Keratinocyte (primary cell): ENCODE data around the gene FGF8. TPM values are rescaled to one million over a fixed set of nuclear protein-coding genes. Genes with fewer than 3 reads are reported as not detected.
A peak's percentile ranks its signal among the peaks of the same experiment; 100 is the strongest.

Source experiments
- DNase-seq: peaks from one replicate; pipeline ENCODE4 v3.0.0-alpha.2; 2011; ENCODE audit warnings: low read depth, missing footprints, low spot score
- FAIRE-seq: peaks from 2 replicates; lab custom pipeline; 2011; peaks lifted over from hg19 to GRCh38; lab: Jason Lieb, UNC
- H2AFZ ChIP-seq: 2 replicates; pipeline ENCODE4 v1.6.0; 2012; ENCODE audit warnings: low read length, control low read depth, inconsistent platforms; ENCODE audit not compliant: control insufficient read depth
- H3K27ac ChIP-seq: 2 replicates; pipeline ENCODE4 v1.5.1; 2011; ENCODE audit warnings: low read length; ENCODE audit not compliant: control insufficient read depth, insufficient read depth
- H3K27me3 ChIP-seq: 3 replicates; pipeline ENCODE4 v1.6.0; 2011; ENCODE audit warnings: low read length; ENCODE audit not compliant: control insufficient read depth, insufficient read depth; ENCODE audit errors: extremely low read depth
- H3K36me3 ChIP-seq, 2 experiments: 2 replicates in 1 of 2; 3 replicates in 1 of 2; pipeline ENCODE4 v1.5.1; 2011; ENCODE audit warnings: low read length in 2 of 2, mild to moderate bottlenecking in 1 of 2; ENCODE audit not compliant: control insufficient read depth in 2 of 2, insufficient read depth in 2 of 2; ENCODE audit errors: extremely low read depth in 1 of 2
- H3K4me1 ChIP-seq: 3 replicates; pipeline ENCODE4 v1.5.1; 2011; ENCODE audit warnings: low read length; ENCODE audit not compliant: control insufficient read depth, insufficient read depth; ENCODE audit errors: extremely low read depth
- H3K4me2 ChIP-seq: 3 replicates; pipeline ENCODE4 v1.6.0; 2011; ENCODE audit warnings: low read depth, low read length; ENCODE audit not compliant: control insufficient read depth, insufficient read depth; ENCODE audit errors: extremely low read depth
- H3K4me3 ChIP-seq, 3 experiments: fragments of 200-600 bp in 1 of 3; sonication (generic) in 1 of 3; 2 replicates in 2 of 3; 3 replicates in 1 of 3; pipeline ENCODE4 v1.5.1; 2011 to 2016; ENCODE audit warnings: low read length in 3 of 3, mild to moderate bottlenecking in 3 of 3, control low read depth in 2 of 3, inconsistent platforms in 1 of 3, low read depth in 1 of 3, mixed read lengths in 1 of 3, mixed run types in 1 of 3, moderate library complexity in 1 of 3; ENCODE audit not compliant: control insufficient read depth in 2 of 3, insufficient read depth in 2 of 3; ENCODE audit errors: extremely low read depth in 1 of 3
- H3K79me2 ChIP-seq: 2 replicates; pipeline ENCODE4 v1.6.0; 2012; ENCODE audit warnings: low read length; ENCODE audit not compliant: control insufficient read depth, insufficient read depth
- H3K9ac ChIP-seq: 3 replicates; pipeline ENCODE4 v1.6.0; 2011; ENCODE audit warnings: low read length; ENCODE audit not compliant: control insufficient read depth, insufficient read depth; ENCODE audit errors: extremely low read depth
- H3K9me1 ChIP-seq: 3 replicates; pipeline ENCODE4 v1.6.0; 2011; ENCODE audit warnings: low read length; ENCODE audit not compliant: control insufficient read depth, insufficient read depth; ENCODE audit errors: extremely low read depth
- H3K9me3 ChIP-seq: 2 replicates; pipeline ENCODE4 v1.5.1; 2012; ENCODE audit warnings: low read depth, low read length; ENCODE audit not compliant: control insufficient read depth
- H4K20me1 ChIP-seq: 3 replicates; pipeline ENCODE4 v1.6.0; 2011; ENCODE audit warnings: low read length; ENCODE audit not compliant: control insufficient read depth, insufficient read depth; ENCODE audit errors: extremely low read depth
- CTCF ChIP-seq, 3 experiments: IDR thresholded peaks in 1 of 3; conservative IDR thresholded peaks in 1 of 3; optimal IDR thresholded peaks in 1 of 3; 2 replicates in 2 of 3; 3 replicates in 1 of 3; pipeline versions ENCODE3 to v1.5.1; 2011; ENCODE audit warnings: low read length in 3 of 3, mild to moderate bottlenecking in 3 of 3, moderate library complexity in 2 of 3, control low read depth in 1 of 3, inconsistent platforms in 1 of 3; ENCODE audit not compliant: insufficient read depth in 2 of 3; ENCODE audit errors: extremely low read depth in 1 of 3
- EZH2 ChIP-seq: IDR thresholded peaks from one replicate; pipeline ENCODE4 v1.6.1; 2012; ENCODE audit warnings: inconsistent platforms, mild to moderate bottlenecking, low read length, moderate library complexity
- dilution Hi-C: fragments of 300-500 bp; cut with MboI; formaldehyde crosslinking; loops from one replicate; pipeline ENCODE4 v1.7.0; 2020; ENCODE audit warnings: low sequenced_read_pairs; ENCODE audit not compliant: extremely low pct_ligation_motif_present
- polyA plus RNA-seq, 5 experiments: library from polyadenylated mRNA; depleted of rRNA in 3 of 5; stranded (reverse) in 3 of 5; stranded (forward) in 1 of 5; unstranded in 1 of 5; fragments of >200 nt; gene quantifications; 1 replicate in 1 of 5; 2 replicates in 3 of 5; 3 replicates in 1 of 5; pipeline versions ENCODE4 v1.2.1 to v1.2.3, GENCODE V29; 2011 to 2012; ENCODE audit warnings: missing spikeins in 2 of 5, low read depth in 1 of 5, low replicate concordance in 1 of 5

The FGF8 gene
- polyA plus RNA-seq, 1 donor (not counting 4 experiments of a cell fraction or from before 2014, with no cell fraction given) = not detected

DNA sequence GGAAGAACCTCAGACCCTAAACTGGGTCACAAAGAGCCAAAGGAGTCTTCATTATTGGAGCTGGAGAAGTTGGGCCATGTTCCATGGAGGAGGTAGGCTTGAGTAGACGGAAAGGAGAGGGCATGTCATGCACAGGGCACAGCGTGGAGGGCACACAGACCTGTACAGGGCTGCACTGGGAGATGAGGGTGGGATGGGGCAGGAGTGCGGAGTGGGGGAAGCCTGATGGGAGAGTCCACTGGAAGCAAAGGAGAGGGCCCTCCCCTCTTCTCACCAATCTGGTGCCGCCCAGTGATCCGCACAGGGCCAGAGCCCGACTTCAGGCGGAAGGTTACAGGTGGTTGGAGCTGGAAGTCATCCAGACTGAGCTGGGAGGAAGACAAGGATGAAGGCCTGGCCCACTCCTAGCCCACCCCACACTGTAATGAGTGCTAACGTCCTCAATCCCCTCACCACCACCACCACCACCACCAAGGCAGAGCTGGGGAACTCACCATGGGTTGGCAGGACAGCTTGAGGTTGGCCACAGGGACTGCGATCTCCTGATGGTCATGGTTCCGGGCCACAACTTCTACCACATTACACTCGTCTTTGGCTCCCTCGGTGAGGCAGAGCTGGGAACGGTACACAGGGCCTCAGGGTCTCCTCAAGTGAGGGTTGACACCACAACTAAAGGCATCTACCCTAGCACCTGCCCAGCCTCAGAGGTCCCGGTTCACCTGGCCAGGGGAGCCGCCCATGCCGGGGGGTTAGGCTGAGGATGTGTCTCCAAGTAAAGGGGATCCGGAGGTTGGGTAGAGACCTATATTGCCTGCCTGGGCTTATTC is 6.3 kb upstream of the FGF8 start:
- dilution Hi-C loops = no loop called here
- H3K27ac ChIP-seq = peak overlapping the region; percentile 74

DNA sequence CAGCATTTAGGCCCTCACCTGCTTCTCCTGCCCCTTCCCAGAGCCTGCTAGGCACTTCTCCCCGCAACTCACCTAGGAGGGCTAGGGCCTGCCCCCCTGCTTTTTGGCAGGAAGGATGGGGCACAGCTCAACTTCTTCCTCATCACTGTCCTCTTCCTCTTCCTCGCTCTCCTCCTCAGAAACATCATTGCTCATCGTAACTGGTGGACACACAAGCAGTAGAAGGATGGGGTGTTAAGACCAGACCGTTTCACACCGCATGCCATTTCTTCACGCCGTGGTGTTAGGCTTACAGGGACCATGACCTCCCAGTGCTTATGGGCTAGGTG is 5.7 kb upstream of the FGF8 start:
- peak overlapping the region; percentile 94 for H3K4me2 ChIP-seq
- peaks cover 11% of the 10 kb centered on the region for H3K79me2 ChIP-seq
- dilution Hi-C loops = no loop called here
- no peaks in the 10 kb centered on the region for H3K9me3 ChIP-seq
- peaks cover 51% of the 10 kb centered on the region for H3K4me1 ChIP-seq
- no peak overlapping the region for H2AFZ ChIP-seq
- TF ChIP-seq EZH2 (no peak), CTCF (optimal IDR thresholded peaks at IDR 0.05 in 1 of 3, IDR thresholded peaks at IDR 0.05 in 1 of 3, conservative IDR thresholded peaks at IDR 0.05 in 1 of 3; ENCODE audit: extremely low read depth in 1 of 3, insufficient read depth in 2 of 3, low read length in 3 of 3) (no peak)
- peaks cover 18% of the 10 kb centered on the region for H4K20me1 ChIP-seq
- peak overlapping the region in 1 of 3 experiments; percentile 74 for H3K4me3 ChIP-seq
- peaks cover 18% of the 10 kb centered on the region for H3K27me3 ChIP-seq
- DNase-seq = no peak
- H3K27ac ChIP-seq = no peak overlapping the region
- H3K9ac ChIP-seq = no peak overlapping the region
- FAIRE-seq = no peak
- no peaks in the 10 kb centered on the region for H3K9me1 ChIP-seq
- H3K36me3 ChIP-seq = peaks cover 16 to 19% of the 10 kb centered on the region in 2 experiments

More for the DNA sequence above, 6.3 kb upstream of the FGF8 start:
- H2AFZ ChIP-seq = peak overlapping the region; percentile 86
- H3K79me2 ChIP-seq = peaks cover 11% of the 10 kb centered on the region
- H3K27me3 ChIP-seq = peaks cover 13% of the 10 kb centered on the region
- TF ChIP-seq EZH2 (no peak), CTCF (optimal IDR thresholded peaks at IDR 0.05 in 1 of 3, IDR thresholded peaks at IDR 0.05 in 1 of 3, conservative IDR thresholded peaks at IDR 0.05 in 1 of 3; ENCODE audit: extremely low read depth in 1 of 3, insufficient read depth in 2 of 3, low read length in 3 of 3) (no peak)
- H3K36me3 ChIP-seq = peaks cover 19 to 20% of the 10 kb centered on the region in 2 experiments
- H3K9me1 ChIP-seq = no peaks in the 10 kb centered on the region
- H3K4me3 ChIP-seq = peak overlapping the region; percentile 74 to 88 (median 86)
- H3K9ac ChIP-seq = peak overlapping the region; percentile 94
- peaks cover 51% of the 10 kb centered on the region for H3K4me1 ChIP-seq
- peak overlapping the region; percentile 94 for H3K4me2 ChIP-seq
- DNase-seq = no peak
- H4K20me1 ChIP-seq = peaks cover 18% of the 10 kb centered on the region
- no peak for FAIRE-seq
- H3K9me3 ChIP-seq = no peaks in the 10 kb centered on the region
